ENCODE results near the gene BSG.
A peak's percentile ranks its signal among the peaks of the same experiment; 100 is the strongest.
"Not testable (repeated sequence)": the region's sequence is repeated elsewhere in the genome, so short reads cannot be mapped to it uniquely, and the experiment has no call there.

The BSG gene

DNA sequence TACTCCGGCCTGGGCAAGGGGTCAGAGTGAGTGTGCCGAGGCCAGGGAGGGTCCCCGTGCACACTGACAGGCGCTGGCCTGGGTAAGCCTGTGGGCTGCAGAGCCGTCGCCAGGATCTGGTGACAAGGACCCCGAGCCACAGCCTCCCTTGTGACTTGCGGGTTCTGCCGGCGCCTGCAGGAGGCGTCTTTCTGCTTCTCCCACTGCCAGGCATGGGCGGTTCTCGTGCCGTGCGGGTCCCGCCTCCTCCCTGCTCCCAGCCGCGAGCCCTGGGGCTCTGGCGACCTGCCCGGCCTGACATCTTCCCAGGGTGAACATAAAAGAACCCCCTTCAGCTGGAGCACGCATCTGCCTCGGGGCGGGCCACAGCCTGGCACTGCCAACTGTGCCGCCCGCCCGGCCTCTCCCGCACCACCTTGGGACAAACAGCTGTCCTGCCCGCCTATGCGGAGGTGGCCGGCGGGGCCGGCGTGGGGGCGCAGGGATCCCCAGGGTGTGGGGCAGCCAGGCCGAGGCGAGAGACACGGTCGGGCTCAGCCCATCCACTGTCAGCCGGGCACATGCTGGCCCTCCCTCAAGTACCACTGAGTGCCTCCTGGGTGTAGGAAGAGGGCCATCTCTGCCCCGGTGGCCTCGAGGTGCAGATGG is 15.8 kb downstream of the BSG start:
- DNase-seq (ENCODE audit: low spot score): peak; percentile 91

DNA sequence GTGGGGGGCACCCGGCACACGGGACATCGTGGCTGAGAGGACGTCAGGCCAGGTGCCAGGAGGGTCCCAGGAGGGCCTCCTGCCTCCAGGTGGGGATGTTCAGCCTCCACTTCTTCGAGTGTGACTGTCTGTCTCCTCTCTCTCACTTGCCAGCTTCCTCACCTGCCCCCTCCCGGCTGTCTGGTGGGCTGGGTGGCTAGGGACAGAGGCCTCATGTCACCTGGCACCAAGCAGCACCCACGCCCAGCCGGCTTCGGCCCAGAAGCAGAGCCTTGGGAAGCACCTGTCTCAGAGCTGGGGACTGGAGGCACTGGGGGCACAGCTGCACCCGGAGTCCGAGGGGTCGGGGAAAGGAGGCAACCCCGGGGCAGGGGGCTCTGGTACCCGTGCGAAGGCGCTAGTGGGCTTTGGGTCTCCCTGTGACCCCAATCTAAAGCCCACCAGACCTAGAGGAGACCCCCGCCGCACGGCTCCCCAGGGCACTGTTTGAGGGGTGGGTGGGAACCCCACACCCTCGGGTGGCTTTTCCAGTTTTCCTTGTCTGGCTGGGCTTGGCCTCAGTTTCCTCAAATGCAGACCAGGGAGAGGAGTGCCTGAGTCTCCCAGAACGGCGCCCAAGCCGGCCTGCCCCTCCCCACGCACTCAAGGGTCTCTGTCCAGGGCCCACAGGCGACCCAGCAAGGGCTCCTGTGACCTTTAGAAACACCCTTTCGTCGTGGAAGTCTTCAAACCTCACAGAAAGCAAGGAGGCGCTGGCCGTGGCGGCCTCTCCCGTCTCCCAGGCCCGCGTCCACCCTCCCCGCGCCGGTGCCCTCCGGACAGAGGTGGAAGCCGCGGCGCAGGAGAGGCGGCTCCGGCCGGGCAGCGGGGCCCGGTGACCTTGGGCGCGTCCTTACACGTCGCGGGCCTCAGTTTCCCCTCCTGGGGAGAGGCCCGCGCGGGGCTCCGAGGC is 16.6 kb downstream of the BSG start:
- no peak for DNase-seq (ENCODE audit: low spot score)

DNA sequence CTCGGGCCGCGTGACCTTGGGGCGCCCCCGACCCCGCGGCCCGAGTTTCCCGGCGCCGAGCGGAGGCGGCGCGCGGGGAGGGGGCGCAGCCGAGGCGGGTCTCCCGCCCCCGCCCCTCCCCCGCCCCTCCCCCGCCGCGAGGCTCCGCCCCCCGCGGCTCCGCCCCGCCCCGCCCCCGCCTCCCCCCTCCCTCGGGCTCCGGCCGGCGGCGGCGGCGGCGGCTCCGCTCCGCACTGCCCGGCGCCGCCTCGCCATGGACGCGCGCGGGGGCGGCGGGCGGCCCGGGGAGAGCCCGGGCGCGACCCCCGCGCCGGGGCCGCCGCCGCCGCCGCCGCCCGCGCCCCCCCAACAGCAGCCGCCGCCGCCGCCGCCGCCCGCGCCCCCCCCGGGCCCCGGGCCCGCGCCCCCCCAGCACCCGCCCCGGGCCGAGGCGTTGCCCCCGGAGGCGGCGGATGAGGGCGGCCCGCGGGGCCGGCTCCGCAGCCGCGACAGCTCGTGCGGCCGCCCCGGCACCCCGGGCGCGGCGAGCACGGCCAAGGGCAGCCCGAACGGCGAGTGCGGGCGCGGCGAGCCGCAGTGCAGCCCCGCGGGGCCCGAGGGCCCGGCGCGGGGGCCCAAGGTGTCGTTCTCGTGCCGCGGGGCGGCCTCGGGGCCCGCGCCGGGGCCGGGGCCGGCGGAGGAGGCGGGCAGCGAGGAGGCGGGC is 17.4 kb downstream of the BSG start, which contains the start of gene HCN2:
HCN2 (plus strand) TSS at position 189 of the 703 bp plus-strand sequence; CDS start at position 254, 65 bp downstream.
- DNase-seq (ENCODE audit: low spot score): peak; percentile 84

DNA sequence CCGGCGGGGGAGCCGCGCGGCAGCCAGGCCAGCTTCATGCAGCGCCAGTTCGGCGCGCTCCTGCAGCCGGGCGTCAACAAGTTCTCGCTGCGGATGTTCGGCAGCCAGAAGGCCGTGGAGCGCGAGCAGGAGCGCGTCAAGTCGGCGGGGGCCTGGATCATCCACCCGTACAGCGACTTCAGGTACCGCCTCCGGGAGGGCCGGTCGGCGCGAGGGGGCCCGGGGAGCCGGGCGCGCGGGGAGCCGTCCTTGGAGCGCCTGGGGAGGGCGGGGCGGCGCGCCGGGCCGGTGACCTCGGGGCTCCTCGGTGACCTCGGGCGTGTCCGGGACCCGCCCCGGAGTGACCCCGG is 18.0 kb downstream of the BSG start:
- peak; percentile 70 for DNase-seq (ENCODE audit: low spot score)

DNA sequence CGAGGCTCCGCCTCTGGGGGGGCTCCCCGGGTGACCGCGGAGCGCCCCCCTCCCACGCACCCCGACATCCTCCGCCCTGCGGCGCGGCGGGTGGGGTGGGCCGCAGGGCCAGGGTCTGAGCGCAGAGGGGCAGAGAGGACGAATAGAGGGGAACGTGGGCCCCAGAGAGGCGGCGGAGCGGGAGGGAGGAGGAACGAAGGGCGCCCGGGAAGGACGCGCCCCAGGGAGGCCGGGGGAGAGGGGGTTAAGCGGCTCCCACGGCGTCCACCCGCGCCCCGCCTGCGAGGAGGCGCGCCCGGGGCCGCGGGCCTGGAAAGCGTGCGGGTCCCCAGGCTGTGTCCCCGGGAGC is 18.3 kb downstream of the BSG start:
- no peak for DNase-seq (ENCODE audit: low spot score)

DNA sequence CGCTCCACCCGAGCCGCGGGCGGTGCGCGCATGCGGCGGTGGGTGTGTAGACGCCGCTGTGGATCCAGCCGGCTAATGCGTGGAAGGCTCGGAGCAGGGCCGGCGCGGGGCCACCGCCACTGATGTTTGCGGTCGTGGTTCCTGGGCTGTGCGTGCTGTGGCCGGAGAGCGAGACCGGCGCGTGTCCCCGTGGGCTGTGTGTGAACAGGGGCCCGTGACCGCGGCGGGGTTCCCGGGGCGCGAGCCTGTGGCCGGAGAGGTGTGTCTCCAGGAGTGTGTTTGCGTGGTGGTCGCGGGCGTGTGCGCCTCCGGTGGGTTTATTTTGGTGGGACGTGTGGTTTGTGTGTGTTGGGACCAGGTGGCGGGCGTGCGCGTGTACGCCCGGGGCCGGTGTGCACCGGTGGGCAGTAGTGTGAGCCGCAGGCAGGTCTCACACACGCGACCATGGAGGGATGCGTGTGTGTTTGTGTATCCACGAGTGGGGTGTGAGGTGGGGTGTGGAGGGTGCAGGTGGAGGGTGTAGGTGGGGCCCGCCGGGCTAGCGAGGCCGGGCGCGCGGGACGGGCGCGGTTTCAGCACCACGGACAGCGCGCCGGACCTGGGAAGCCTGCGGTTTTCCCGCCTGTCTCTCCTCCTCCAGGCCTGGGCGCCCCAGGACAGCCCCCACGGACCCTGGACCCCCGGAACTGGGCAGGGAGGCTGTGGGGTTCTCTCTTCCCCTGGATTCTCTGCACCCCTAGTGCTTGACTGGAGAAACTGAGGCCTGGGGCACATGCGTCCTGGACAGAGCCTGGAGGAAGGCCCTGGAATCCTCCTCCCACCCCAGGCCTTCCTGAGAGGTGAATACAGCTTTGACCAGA is 18.9 kb downstream of the BSG start:
- DNase-seq (ENCODE audit: low spot score): no peak

DNA sequence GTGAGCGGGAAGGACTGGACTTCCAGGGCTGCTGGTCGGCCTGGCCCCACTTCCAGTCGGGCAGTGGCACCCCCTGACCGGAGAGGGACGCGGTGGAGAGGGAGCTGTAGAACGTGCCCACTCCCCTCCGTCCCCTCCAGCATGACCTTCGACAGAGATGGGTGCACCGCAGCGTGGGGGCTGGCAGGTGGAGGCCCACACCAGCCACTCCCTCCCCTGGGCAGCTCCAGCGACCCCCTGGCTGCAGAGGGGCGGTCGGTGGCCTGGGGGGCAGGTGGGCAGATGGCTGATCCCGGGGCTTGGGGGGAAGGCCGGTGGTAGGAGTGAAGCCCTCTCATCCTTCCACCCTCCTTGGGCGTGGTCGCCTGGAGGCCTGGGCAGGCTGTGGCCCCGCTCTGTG is 19.7 kb downstream of the BSG start:
- DNase-seq (ENCODE audit: low spot score): no peak

DNA sequence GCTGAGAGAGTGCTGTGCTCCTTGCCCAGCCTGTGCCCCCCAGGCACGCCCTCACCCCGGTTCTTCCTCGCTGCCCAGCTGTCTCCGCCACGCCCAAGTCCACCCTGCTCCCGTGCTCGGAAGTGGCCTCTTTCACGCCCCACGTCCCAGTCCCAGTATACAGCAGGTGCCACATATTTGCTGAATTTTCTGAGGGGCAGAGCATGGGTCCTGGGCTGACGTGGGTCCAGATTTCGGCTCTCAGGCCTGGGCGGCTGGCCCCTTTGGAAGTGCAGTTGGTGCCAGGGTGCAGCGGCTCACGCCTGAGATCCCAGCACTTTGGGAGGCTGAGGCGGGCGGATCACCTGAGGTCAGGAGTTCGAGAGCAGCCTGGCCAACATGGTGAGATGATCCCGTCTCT is 20.7 kb downstream of the BSG start:
- DNase-seq (ENCODE audit: low spot score): no peak

DNA sequence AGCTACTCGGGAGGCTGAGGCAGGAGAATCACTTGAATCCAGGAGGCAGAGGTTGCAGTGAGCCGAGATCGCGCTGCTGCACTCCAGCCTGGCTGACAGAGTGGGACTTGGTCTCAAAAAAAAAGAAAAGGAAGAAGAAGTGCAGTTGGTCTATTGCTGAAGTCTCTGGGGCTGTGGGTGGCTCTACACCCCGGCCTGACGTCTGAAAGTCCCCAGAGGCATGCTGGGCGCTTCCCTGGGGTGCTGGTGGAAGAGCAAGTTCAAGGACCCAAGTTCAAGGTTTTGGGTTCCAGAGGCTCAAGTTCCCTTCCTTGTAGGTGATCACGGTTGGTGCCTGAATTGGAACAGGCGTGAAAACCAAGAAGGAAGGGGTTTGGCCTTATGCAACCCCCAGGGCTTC is 21.1 kb downstream of the BSG start:
- no peak for DNase-seq (ENCODE audit: low spot score)

DNA sequence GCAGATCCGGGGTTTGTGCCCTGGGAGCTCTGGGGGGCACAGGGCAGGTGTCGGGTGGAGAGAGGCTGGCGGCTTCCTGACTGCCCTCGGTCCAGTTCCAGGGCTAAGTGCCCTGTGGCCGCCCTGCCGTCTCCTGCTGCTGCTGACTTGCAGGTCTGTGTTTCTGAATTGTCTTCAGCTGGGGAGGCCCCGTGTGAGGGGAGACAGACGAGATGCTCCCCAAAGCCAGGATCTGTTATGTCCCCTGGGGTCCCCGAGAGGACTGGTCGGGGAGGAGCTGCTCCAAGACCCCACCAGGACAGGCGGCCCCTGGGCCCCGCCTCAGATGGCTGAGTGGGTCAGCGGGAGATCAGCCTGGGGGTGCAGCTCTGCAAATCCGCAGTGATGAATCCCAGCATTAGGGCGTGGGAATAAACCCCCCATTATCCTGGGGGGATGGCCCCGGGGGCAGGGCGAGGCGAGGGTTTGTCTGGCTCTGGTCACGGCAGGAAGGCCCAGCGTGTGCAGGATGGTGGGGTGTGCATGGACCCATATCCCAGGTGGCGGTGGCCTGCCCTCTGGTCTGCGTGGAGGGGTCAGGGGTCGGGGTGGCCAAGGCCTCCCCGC is 22.0 kb downstream of the BSG start:
- no peak for DNase-seq (ENCODE audit: low spot score)

DNA sequence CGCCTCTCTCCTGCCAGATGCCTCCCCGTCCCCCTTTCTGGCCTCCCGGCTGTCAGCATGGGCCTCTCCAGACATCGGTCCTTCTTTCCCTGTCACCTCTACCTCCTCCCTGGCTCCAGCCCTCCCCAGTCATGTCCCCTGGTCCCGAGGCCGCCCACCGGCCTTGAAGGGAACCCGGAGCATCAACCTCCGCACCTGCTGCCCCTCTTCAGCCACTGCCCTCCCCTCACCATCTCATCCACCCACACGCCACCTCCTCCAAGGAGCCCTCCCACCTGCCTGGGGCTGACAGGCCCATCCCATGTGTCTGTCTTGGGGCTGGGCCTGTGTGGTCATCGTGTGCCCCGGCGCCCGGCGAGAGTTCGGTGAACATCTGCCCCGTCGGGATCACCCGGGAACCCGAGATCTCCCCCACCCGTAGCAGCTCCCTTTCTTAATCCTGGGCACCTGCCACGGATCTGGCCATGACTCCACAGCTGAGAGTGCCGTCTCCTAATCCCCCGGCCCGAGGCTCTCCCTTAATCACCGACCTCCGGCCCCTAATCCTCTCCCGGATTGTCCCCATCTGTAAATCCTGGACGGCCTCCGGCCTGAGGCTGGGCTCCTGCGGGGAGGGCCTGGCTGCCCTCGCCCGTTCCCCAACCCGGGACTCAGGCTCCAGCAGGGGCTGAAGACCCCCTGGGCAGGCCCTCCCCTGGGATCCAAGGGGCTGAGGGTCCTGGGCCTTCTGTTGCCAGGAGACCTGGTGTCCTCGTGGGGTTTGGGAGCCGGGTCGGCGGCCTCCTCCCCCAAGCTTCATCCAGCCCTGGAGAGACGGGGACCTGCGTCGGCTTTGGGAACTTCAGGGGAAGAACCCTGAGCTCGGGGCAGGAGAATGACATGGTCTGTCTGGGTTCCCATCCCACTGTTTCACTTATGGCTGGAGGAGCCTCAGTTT is 23.2 kb downstream of the BSG start:
- DNase-seq (ENCODE audit: low spot score): peak; percentile 81

DNA sequence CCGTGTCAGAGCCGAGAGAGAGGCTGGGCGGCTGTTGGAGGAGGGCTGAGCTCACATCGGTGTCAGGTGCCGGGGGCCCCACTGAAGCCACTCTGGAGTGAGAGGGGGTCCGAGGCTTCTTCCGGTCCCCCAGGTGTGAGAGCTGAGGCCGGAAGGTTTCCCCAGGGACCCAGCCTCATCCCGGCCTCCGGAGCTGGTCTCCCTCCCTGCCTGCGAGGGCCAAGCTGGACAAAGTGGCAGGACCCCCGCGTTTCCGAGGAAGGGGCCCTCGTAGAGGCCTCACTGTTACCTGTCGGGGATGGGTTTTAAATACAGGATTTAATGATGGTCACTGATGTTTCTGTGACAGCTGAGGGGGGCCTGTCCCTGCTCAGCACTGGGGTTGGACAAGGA is 23.9 kb downstream of the BSG start:
- DNase-seq (ENCODE audit: low spot score): no peak

DNA sequence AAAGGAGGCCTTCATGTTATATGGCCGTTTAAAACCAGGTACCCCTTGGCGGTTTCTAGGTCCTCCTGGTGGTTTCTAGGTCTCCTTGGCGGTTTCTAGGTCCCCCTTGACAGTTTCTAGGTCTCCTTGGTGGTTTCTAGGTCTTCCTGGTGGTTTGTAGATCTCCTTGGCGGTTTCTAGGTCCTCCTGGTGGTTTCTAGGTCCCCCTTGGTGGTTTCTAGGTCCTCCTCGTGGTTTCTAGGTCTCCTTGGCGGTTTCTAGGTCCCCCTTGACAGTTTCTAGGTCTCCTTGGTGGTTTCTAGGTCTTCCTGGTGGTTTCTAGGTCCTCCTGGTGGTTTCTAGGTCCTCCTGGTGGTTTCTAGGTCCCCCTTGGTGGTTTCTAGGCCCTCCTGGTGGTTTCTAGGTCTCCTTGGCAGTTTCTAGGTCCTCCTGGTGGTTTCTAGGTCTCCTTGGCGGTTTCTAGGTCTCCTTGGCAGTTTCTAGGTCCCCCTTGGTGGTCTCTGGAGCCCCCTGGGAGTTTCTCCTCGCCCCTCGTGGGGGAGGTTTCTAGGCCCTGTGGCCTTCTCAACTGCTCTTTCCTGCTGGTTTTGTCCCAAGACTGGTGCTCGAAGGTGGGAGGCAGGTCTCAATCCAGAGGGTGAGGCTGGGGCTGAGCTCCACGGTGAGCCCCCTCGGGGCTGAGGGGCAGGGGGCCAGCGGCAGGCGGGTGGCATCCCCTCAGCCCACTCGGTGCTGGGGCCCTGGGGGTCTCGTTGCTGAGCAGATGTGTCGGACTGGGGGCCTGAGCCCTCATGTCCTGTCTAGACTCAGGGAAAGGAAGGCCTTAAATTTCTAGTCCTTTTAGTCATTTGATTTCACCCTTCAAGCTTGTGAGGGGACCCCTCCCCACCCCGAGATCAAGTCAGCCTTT is 25.3 kb downstream of the BSG start:
- DNase-seq (ENCODE audit: low spot score): no peak

DNA sequence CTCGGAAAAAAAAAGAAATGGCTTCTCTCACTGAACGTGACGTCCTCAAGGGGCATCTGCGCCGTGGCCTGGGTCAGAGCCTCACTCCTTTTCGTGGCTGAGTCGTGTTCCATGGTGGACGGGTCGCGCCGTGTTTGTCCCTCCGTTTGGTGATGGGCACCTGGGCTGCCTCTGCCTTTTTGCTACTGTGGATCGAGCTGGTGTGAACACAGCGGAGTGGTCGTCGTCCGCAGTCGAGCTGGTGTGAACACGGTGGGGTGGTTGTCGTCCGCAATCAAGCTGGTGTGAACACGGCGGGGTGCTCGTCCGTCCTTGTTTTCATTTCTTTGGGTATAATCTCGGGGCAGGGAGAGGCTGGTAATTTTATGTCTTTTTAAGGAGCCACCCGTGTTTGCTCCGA is 28.9 kb downstream of the BSG start:
- DNase-seq (ENCODE audit: low spot score): no peak

DNA sequence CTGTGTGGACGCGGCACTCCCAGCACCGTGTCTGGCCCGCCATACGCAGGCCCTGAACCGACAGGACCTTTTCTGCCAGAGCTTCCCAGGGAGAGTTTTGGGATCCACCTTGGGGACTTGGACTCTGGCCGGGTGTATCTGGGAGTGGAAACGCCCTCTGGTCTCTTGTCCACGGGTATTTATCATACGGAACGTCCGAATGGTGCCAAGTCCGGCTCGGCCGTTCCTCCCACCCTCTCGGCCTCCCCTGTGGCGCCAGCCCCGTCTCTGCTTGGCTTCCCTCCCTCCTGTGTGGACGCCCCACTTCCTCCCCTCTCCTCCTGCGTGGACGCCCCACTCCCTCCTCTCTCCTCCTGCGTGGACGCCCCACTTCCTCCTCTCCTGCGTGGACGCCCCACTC is 29.4 kb downstream of the BSG start:
- DNase-seq (ENCODE audit: low spot score): no peak

DNA sequence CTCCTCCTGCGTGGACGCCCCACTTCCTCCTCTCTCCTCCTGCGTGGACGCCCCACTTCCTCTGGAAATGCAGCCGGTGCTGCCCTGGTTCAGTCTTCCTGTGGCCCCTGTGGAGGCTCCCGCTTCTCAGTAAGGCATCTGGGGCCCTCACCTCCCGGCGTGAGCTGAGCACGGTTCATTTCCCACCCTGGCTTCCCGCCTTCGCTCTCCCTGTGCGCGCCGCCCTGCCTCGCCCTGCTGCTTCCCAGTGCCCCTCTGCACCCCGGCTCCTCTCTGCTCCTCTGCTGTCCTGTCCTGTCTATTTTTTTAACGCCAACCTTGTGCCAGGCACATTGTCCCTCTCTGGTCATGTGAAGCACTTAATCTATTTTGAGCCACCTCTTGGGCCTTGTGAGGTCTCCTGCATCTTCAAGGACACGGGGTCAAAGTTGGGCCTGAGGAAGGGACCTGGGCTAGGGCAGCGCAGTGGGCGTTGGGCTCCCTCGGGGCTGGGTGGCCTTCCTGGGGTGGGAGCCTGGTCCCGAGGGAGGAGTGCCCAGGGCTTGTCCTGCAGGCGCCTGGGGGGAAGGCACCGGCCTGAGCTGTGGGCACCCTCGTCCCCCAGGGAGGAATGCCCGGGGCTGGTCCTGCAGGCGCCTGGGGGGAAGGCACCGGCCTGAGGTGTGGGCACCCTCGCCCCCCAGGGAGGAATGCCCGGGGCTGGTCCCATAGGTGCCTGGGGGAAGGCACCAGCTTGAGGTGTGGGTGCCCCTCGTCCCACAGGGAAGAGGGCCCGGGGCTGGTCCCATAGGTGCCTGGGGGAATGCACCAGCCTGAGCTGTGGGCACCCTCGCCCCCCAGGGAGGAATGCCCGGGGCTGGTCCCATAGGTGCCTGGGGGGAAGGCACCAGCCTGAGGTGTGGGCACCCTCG is 30.2 kb downstream of the BSG start:
- no peak for DNase-seq (ENCODE audit: low spot score)

DNA sequence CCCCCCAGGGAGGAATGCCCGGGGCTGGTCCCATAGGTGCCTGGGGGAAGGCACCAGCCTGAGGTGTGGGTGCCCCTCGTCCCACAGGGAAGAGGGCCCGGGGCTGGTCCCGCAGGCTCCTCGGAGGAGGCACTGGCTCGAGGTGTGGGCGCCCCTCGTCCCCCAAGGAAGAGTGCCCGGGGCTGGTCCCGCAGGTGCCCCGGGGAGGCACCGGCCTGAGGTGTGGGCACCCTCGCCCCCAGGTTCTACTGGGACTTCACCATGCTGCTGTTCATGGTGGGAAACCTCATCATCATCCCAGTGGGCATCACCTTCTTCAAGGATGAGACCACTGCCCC is 30.9 kb downstream of the BSG start:
- DNase-seq (ENCODE audit: low spot score): not testable (repeated sequence)

DNA sequence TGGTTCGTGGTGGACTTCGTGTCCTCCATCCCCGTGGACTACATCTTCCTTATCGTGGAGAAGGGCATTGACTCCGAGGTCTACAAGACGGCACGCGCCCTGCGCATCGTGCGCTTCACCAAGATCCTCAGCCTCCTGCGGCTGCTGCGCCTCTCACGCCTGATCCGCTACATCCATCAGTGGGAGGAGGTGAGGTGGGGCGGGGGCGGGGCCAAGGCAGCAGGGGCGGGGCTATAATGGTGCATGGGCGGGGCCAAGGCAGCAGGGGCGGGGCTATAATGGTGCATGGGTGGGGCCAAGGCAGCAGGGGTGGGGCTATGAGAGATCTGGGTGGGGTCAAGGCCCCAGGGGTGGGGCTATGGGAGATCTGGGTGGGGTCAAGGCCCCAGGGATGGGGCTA is 31.4 kb downstream of the BSG start:
- DNase-seq (ENCODE audit: low spot score): not testable (repeated sequence)

All from D341Med (cell line).